SIG-M5 treated with dmso at 0.1 percent for 504 hours (cell line): ENCODE measurements around the gene SERPINH1.

ENCODE experiments used
- DNase-seq: peaks from one replicate; lab custom pipeline; 2025; ENCODE audit not compliant: unreplicated experiment; lab: John Stamatoyannopoulos, UW

Gene SERPINH1

DNA sequence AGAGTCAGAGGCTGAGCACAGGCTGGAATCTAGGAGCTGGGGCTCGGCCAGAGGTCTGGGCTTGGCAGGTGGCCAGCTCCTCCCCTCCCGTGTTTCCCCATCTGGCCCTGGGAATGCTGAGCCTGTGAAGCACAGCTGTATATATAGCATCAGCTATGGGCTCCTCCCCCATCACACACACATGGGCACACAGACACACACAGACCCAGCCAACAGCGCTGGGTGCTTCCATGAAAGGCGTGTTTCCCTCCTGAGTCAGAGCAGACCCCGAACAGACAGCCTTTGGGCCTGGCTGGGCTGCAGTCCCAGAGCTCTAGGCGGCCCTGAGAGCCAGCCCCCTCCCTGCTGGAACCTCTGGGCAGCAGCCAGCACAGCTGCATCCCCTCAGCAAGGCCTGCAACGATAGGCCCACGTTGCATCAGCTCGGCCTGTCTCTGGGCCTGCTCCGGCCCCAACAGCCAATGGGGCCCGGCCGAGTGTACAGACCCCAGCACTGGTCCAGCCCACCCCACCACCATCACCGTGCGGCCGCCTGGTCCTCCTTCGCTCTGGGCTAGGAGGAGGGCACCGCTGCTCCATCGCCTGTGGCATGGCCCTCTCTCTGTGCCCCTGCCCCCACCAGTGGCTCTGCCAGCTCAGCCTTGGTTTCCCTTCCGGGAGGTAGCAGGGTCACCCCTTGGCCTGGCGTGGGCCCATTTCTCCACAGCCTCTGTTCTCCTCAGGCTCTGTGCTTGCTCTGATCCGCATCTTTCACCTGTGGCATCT is 7.6 kb upstream of the SERPINH1 start:
- DNase-seq, result no peak

- no peak for DNase-seq
Observed at GRCh38 chr11:75555079-75555811, 6.8 kb upstream of the SERPINH1 start.

DNA sequence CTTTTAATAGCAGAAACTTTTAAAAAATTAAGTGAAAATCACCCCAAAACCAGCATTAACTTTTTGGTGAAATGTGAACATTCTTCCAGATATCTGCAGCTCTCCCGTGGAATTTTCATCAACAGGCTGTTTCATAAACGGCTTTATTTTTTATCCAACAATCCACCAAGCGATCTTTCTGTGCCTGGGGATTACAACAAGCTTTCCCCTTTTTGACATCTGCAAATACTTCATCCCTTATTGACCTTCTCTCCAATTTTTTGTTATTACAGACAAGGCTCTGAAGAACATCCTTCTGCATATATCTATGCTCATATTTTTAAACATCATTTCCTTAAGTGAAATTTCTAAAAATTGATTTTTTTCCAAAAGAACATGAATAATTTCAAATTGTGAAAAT is 5.8 kb upstream of the SERPINH1 start:
- no peak for DNase-seq

GRCh38 chr11:75557666-75558494 is 4.2 kb upstream of the SERPINH1 start:
- no peak for DNase-seq

DNA sequence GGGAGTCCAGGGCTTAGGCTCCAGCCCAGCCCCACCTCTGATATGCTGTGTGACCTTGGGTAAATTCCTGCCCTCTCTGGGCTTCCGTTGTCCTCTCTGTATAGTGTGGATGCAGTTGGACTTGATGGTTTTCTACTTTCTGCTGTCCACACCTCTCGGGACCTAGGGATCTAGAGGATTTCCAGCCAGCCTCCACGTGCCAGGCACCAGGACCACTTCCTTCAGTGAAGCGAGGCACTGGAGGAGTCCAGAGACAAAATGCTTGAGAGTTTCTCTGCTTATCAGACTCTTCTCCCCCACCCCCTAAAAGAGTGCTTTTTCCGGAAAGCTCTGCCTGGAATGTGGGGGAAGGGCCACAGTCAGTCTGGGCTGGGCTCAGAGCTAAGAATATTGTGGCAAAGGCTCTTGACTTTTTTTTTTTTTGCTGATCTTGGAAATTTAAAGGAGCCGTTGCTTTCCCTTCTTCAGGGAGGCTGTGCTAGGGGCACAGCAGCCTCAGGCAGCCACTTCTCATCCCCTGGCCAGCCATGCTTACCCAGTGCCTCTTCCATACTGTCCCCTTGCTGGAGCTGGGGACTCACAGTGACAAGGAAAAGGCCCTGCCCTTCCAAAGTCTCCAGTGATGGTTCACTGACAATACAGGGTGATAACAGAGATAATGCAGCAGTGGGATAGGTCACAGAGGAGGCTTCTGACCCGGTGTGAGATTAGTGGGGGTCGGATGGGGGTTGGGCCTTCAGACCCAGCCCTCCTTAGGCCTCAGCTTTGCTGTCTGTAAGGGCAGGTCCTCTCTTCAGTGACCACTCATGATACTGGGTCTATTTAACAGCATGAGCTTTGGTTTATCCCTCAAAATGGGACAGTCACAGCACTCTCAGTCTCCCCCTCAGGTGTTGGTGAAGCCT is 2.9 kb upstream of the SERPINH1 start:
- no peak for DNase-seq

GRCh38 chr11:75560644-75561043 is 1.4 kb upstream of the SERPINH1 start:
- no peak for DNase-seq

DNA sequence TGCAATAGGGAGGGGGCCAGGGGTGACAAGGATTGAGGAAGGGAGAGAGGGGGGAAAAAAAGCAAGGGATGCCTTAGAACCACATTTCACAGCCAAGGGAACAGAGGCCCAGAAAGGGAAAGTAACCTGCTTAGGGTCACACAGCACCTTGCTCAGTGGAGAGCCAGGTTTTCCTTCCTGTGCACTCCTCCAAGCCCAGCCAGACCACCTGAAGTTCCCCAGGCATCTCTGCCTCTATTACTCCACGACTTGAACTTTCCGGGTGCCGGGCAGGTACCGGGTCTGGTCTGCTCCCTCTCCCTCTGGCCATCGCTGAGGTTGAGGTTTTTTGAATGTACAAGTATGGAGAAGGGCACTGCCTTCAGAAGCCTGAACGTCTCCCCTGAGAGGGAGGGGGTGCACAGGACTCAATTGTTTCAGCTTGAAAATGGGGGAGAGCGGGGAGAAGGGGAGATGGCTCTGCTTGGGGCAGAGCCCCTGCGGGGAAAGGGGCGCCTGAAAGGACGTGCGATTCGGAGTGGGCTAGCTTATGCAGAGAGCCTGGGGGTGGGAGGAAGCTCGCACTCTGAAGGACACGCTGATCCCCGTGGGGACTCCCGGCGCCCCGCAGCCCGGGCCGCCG is 516 bp upstream of the SERPINH1 start:
- DNase-seq, result no peak

GRCh38 chr11:75562836-75563484 is 907 bp downstream of the SERPINH1 start:
- no peak for DNase-seq

GRCh38 chr11:75563501-75563977 is 1.5 kb downstream of the SERPINH1 start:
- DNase-seq, result no peak

DNA sequence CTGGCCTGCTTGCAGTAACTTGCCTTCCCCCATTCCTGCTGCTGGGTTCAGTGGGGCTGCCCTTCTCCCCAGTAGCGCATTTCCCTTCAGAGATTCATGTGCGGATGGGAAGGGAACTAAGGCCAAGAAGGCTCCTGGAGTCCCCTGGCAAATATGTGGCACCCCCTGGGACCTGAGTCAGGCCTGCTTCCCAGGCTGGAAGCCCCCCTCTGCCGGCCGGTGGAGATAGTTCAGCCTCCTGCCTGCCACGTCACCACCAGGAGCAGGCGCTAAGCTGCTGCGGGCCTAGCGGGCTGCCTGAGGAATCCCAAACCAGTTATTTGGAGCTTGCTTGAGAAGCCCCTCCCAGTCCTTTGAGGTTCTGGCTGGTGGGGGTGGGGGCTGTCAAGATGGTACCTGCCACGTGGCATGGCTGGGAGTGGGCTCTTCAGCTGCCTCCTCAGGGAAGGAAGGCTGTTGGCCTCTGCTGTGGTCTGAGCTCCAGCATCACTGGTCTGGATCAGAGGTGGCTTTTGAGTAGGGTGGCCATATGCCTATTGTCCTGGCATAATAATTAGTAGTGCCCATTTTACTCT is 2.0 kb downstream of the SERPINH1 start:
- DNase-seq, result no peak

- DNase-seq, result no peak
Observed at GRCh38 chr11:75565221-75565814, 3.3 kb downstream of the SERPINH1 start.

DNA sequence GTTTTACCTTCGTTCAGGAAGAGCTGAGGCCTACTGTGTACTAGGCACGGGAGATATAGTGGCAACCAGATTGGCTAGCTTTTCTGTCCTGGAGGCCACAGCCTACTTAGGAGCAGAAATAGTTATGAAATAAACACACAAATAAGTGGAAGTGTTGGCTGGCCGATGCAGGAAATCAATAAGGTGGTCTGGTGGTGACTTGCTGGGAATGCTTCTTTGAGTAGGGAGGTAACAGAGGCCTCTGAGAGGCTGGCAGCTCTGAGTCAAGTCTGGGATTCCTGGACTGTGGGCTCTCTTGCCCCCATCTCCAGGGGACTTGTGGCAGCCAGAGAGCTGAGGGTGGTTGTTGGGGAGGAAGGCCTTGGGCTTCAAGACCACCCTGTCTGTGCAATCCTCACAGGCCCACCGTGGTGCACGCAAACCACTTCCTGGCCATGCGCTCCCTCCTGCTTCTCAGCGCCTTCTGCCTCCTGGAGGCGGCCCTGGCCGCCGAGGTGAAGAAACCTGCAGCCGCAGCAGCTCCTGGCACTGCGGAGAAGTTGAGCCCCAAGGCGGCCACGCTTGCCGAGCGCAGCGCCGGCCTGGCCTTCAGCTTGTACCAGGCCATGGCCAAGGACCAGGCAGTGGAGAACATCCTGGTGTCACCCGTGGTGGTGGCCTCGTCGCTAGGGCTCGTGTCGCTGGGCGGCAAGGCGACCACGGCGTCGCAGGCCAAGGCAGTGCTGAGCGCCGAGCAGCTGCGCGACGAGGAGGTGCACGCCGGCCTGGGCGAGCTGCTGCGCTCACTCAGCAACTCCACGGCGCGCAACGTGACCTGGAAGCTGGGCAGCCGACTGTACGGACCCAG is 4.1 kb downstream of the SERPINH1 start:
- no peak for DNase-seq

GRCh38 chr11:75566763-75567279 is 4.8 kb downstream of the SERPINH1 start:
- no peak for DNase-seq

DNA sequence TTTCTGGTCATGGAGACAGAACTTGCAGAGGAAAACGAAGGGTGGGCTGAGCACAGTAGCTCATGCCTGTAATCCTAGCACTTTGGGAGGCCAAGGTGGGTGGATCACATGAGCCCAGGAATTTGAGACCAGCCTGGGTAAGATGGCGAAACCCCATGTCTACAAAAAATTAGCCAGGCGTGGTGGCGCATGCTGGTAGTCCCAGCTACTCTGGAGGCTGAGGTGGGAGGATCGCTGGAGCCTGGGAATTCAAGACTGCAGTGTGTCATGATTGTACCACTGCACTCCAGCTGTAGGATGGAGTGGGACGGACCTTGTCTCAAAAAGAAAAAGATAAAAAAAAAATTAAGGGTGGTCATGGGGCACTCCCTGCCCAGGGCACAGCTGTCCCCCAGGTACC is 5.9 kb downstream of the SERPINH1 start:
- DNase-seq, result no peak

DNA sequence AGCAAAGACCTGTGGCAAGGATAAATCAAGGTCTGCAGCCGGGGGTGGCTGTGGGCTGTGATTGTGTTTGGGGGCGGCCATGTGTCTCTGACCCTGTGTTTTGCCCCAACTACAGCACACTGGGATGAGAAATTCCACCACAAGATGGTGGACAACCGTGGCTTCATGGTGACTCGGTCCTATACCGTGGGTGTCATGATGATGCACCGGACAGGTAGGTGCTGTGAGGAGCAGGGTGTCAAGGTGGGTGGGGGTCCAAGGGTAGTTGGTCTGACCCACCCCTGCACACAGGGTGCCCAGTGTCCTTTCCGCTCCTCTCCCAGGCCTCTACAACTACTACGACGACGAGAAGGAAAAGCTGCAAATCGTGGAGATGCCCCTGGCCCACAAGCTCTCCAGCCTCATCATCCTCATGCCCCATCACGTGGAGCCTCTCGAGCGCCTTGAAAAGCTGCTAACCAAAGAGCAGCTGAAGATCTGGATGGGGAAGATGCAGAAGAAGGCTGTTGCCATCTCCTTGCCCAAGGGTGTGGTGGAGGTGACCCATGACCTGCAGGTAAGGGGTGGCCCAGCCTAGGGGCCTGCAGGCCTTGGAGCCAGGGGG is 6.7 kb downstream of the SERPINH1 start:
- DNase-seq, result no peak

DNA sequence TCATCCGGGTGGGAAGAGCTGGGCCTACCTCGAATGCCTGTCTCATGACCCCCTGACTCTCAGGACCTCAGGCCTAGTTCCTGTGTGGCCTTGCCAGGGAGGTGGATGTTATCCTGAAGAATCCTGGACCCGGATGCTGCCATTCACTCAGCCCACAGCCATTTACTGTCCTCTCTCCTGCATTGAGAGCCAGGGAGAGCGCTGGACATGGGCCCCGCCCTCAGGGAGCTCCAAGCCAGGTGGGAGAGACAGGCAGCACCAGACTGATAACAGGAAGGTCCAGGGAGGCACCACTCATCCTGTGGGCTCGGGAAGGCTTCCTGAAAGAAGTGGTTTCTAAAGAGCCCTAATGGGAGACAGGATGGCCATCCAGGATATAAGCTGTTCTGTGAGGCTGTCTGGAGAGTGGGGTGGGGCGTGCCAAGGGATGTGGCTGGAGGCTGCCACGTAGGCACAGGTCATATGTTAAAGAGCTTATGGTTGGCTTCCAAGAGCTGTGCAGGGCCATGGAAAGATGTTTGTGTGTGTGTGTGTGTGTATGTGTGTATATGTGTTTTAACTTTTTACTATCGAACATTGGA is 8.6 kb downstream of the SERPINH1 start:
- DNase-seq, result no peak

GRCh38 chr11:75571625-75572024 is 9.6 kb downstream of the SERPINH1 start:
- DNase-seq, result no peak
